ENCODE measurements around the gene SCAPER.

DNA sequence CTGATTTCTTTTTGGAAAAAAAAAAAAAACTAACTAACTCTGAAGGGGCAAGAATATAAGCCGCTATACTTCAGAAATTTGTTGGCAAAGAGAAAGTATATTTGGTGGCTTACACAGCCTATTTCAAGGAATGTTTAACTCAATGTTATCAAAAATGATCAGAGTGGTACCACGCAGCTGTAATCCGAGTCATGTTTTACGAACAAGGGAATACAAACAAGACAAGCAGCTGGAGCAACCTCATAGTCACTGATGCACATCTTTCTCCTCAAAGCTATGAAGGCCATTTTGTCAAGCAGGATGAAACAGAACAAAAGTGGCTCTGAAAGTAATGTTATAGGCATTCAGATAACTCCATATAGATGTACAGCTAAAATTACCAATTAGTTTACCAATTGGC lies 81.2 kb downstream of the SCAPER start:
- TF ChIP-seq TAF1 (conservative IDR thresholded peaks at IDR 0.05) (no peak), CTCF (IDR thresholded peaks at IDR 0.05; ENCODE audit: low read depth, low read length, missing input control) (no peak), FOXA1 (IDR thresholded peaks at IDR 0.05) (no peak)
- TF ChIP-seq, protein P1, sequence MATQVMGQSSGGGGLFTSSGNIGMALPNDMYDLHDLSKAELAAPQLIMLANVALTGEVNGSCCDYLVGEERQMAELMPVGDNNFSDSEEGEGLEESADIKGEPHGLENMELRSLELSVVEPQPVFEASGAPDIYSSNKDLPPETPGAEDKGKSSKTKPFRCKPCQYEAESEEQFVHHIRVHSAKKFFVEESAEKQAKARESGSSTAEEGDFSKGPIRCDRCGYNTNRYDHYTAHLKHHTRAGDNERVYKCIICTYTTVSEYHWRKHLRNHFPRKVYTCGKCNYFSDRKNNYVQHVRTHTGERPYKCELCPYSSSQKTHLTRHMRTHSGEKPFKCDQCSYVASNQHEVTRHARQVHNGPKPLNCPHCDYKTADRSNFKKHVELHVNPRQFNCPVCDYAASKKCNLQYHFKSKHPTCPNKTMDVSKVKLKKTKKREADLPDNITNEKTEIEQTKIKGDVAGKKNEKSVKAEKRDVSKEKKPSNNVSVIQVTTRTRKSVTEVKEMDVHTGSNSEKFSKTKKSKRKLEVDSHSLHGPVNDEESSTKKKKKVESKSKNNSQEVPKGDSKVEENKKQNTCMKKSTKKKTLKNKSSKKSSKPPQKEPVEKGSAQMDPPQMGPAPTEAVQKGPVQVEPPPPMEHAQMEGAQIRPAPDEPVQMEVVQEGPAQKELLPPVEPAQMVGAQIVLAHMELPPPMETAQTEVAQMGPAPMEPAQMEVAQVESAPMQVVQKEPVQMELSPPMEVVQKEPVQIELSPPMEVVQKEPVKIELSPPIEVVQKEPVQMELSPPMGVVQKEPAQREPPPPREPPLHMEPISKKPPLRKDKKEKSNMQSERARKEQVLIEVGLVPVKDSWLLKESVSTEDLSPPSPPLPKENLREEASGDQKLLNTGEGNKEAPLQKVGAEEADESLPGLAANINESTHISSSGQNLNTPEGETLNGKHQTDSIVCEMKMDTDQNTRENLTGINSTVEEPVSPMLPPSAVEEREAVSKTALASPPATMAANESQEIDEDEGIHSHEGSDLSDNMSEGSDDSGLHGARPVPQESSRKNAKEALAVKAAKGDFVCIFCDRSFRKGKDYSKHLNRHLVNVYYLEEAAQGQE (IDR thresholded peaks at IDR 0.05) = no peak
